Activated T-cell treated with anti-CD3 and anti-CD28 coated beads, Interleukin-2, amount 50 U/mL, for 24 hours (primary cell): ENCODE data around the gene SCN10A.
A peak's percentile ranks its signal among the peaks of the same experiment; 100 is the strongest.

ENCODE experiments used
- DNase-seq: peaks from one replicate; pipeline ENCODE4 v3.0.0-alpha.2; 2020
- H3K27ac Mint-ChIP-seq: 2 replicates; pipeline ENCODE4 v1.8.0; 2020; ENCODE audit warnings: mild to moderate bottlenecking, mixed read lengths
- H3K27me3 Mint-ChIP-seq: 2 replicates; pipeline ENCODE4 v1.8.0; 2020; ENCODE audit warnings: mixed read lengths
- H3K36me3 Mint-ChIP-seq: 2 replicates; pipeline ENCODE4 v1.8.0; 2020; ENCODE audit warnings: low read depth, mixed read lengths
- H3K4me1 Mint-ChIP-seq: 2 replicates; pipeline ENCODE4 v1.8.0; 2020; ENCODE audit warnings: low read depth, mixed read lengths
- H3K4me3 Mint-ChIP-seq: 2 replicates; pipeline ENCODE4 v1.8.0; 2020; ENCODE audit warnings: mild to moderate bottlenecking, moderate library complexity, mixed read lengths
- H3K9me3 Mint-ChIP-seq: 2 replicates; pipeline ENCODE4 v1.8.0; 2020; ENCODE audit warnings: mixed read lengths

The SCN10A gene

DNA sequence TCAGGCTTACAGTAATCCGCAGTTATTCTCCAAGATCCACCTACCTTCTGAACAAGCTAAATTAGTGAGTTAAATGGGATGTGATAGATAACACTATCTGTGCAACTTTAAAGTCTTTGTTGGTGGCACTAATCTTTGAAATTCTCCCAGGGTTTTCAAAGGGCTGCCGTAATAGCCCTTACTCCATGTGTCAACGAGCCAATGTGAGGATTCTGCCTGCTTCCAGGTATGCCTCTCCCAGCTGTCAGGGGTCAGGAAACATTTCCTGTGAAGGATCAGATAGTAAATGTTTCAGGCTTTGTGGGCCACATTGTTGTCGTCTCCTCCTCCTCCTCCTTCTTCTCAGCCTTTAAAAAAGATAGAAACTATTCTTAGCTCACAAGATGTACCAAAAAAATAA, 146.3 kb downstream of the SCN10A start:
- Mint-ChIP-seq H3K4me1 (no peaks in the 10 kb centered on the region), H3K9me3 (no peaks in the 10 kb centered on the region), H3K4me3 (no peak overlapping the region), H3K27me3 (peaks cover 27% of the 10 kb centered on the region), H3K36me3 (no peaks in the 10 kb centered on the region), H3K27ac (no peak overlapping the region)
- DNase-seq: no peak

DNA sequence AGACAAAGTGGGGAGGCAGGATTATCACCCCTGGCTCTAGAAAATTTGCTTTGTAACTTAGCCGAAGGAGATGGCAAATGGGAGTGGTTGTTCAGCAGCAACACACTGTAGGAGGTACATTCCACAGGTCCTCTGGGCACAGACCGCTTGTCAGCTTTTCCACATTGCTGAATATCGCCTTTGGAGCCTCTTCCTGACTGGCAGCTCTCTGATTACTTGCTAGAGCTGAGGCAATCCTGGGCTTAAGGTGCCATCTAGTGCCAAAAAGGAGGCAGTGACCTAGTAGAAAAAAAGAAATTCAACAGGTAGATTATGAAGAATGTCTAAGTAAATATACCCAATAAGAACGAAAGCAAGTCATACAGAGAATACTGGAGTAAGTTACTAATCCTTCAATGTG, 153.5 kb downstream of the SCN10A start:
- DNase-seq: no peak
- peaks cover 14% of the 10 kb centered on the region for H3K9me3 Mint-ChIP-seq
- peaks cover 63% of the 10 kb centered on the region for H3K27me3 Mint-ChIP-seq
- no peak overlapping the region for H3K27ac Mint-ChIP-seq
- no peaks in the 10 kb centered on the region for H3K4me1 Mint-ChIP-seq
- no peak overlapping the region for H3K4me3 Mint-ChIP-seq
- no peaks in the 10 kb centered on the region for H3K36me3 Mint-ChIP-seq

DNA sequence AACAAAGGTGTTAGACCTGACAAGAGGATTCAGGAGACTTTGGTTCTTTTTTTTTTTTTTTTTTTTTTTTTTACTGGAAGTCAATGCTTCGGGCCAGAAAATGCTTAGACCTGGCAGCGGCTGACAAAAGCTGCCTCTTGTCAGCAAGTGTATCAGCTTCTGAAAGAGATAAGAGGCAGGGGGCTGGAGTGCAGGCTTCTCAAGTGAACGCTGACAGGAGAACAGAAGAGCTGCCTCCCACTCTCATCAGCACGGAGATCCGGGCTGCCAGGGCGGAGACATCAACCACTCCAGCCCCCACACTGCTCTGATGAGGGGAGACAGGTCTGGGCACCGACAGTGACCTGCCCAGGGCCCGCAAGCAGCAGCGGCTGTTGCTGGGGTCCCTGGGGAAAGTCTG, 157.2 kb downstream of the SCN10A start:
- peaks cover 73% of the 10 kb centered on the region for H3K27me3 Mint-ChIP-seq

DNA sequence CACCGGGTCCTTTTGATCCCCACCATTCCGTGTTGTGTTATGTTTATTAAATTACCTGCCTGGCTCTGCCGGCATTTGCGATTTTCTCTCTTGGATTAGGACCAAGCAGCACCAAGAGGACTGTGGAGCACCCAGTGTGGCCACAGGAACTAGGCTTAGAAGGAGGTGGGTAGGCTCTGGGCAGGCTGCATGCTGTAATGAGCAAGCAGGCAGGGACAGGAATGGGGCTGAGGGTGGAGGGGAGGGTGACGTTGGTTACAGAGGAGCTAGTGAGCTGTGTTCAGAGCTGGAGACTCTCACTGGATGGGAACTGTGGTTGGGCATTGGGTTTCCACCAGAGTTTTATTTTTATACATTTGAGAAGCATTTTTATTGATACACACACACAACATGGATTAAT, 158.6 kb downstream of the SCN10A start:
- H3K4me3 Mint-ChIP-seq: no peak overlapping the region
- H3K9me3 Mint-ChIP-seq: no peaks in the 10 kb centered on the region
- DNase-seq: no peak
- no peaks in the 10 kb centered on the region for H3K36me3 Mint-ChIP-seq
- peaks cover 71% of the 10 kb centered on the region for H3K27me3 Mint-ChIP-seq
- no peak overlapping the region for H3K27ac Mint-ChIP-seq
- H3K4me1 Mint-ChIP-seq: peaks cover 9% of the 10 kb centered on the region

More for the DNA sequence above, 157.2 kb downstream of the SCN10A start:
- peaks cover 4% of the 10 kb centered on the region for H3K4me1 Mint-ChIP-seq
- H3K4me3 Mint-ChIP-seq: no peak overlapping the region
- DNase-seq: no peak
- no peaks in the 10 kb centered on the region for H3K36me3 Mint-ChIP-seq
- peaks cover 14% of the 10 kb centered on the region for H3K9me3 Mint-ChIP-seq
- H3K27ac Mint-ChIP-seq: no peak overlapping the region

DNA sequence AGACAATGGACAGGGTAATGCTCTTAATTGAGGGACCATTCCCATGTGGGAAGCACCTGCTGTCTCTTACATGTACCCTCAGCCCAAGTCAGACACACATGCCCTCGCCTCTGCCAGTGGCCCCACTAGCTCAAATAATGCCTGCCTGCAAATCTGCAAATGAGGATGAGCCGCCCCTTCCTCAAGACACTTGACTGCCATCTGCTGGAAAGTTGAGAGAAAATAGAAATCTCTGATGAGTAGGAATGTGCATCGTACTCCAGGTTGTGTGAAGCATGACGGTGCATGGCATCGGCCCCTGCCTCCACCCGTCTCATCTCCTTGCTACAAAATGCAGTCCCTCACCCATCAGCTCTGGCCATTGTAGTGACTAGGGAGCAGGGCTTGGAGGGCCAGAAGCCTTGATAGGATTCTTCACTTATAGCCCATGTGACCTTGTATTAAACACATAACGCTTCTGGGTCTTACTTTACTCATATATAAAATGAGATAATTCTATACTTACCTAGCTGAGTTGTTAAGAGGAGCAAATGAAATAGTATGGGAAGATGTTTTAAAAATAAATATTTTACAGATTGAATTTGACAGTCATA, 160.2 kb downstream of the SCN10A start:
- Mint-ChIP-seq H3K27me3 (peaks cover 64% of the 10 kb centered on the region), H3K36me3 (no peaks in the 10 kb centered on the region), H3K9me3 (no peaks in the 10 kb centered on the region), H3K4me3 (no peak overlapping the region), H3K4me1 (peaks cover 12% of the 10 kb centered on the region), H3K27ac (no peak overlapping the region)
- peak; percentile 34 for DNase-seq

DNA sequence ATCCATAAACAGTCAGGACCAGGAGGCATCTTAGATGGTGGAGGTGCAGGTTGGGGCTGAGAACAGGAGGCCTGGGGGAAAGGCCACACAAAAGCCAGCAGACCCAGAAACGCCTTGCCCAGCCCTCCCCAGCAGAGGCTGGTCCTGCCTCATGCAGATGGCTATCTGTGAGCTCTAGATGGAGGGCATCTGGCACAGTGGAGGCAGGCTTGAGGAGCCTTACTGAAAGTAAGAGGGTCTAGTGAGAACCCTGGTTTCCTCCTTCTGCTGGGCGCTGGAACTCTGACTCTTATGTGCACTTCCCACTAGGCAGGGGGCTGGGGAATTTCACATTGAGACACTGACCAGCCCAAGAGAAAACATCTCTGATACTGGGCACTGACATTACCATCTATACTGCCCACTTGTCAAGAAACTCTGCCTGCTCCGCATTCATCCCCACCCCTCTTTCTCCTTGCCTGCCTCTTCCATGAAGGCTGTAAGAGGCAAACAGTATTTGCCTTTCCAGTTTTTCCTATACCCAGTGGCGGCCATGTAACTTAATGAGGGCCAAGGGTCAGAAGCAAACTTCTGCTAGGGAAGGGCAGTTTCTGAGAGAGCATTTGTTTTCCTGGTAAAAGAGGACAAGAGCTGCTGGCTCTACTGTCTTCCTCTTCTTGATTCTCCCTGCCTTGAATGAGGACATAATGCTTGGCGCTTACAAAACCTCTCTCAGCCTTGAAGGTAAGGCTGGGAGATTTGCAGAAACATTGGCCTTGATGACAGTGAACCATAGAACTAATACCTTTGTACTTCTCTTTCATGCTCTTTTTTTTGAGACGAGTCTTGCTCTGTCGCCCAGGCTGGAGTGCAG, 162.1 kb downstream of the SCN10A start:
- Mint-ChIP-seq H3K4me1 (peaks cover 12% of the 10 kb centered on the region), H3K27ac (no peak overlapping the region), H3K4me3 (no peak overlapping the region), H3K36me3 (no peaks in the 10 kb centered on the region), H3K9me3 (no peaks in the 10 kb centered on the region), H3K27me3 (peaks cover 50% of the 10 kb centered on the region)
- peak; percentile 16 for DNase-seq

DNA sequence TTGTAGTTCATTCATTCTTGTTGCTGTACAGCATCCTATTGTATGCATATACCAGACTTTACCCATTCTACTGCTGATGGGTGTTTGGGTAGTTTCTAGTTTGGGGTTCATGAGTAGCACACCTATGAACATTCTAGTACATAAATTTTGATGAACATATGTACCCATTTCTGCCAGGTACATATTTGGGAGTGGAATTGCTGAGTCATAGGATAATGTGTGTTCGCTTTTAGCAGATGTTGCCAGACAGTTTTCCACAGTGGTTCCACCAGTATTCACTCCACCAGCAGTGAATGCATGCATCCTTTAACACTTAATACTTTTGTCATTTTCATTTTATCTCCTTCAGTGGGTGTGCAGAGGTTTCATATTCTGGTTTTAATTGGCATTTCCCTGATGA, 163.1 kb downstream of the SCN10A start:
- Mint-ChIP-seq H3K9me3 (no peaks in the 10 kb centered on the region), H3K27ac (no peak overlapping the region)

DNA sequence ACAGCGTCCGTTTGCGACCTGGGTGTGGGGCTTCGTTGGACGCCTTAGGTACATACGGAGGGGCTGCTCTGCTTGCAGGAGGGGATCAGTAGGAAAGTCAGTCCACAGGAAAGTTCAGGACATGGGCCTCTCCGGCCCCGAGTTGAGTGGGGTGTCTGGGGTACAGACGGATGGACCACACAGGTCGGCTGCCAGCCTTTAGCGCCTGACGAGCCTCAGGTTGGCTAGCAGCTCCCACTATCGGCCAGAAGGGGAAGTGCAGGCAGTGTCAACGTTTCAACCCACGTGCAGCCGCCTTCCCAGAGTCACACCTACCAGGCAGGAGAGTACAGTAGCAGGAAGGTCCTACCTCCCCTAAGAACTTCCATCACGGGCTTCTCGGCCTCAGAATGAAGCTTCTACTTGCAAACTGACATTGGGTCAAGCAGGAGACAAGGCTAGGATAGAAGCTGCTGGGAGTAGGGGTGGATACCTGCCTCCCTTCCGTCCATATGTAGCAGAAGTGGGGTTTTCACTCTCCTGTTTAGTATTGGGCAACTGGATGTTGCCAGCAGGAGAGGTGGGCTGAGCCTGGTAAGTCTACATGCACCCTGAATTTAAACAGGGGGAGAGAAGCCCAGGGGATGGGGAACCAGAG, 164.7 kb downstream of the SCN10A start:
- Mint-ChIP-seq H3K4me3 (peak overlapping the region; percentile 39), H3K4me1 (peaks cover 16% of the 10 kb centered on the region), H3K36me3 (no peaks in the 10 kb centered on the region), H3K9me3 (no peaks in the 10 kb centered on the region), H3K27me3 (peaks cover 26% of the 10 kb centered on the region), H3K27ac (no peak overlapping the region)
- DNase-seq: peak; percentile 82

More for the DNA sequence above, 163.1 kb downstream of the SCN10A start:
- DNase-seq: no peak
- no peak overlapping the region for H3K4me3 Mint-ChIP-seq
- peaks cover 42% of the 10 kb centered on the region for H3K27me3 Mint-ChIP-seq
- H3K4me1 Mint-ChIP-seq: peaks cover 16% of the 10 kb centered on the region
- H3K36me3 Mint-ChIP-seq: no peaks in the 10 kb centered on the region

DNA sequence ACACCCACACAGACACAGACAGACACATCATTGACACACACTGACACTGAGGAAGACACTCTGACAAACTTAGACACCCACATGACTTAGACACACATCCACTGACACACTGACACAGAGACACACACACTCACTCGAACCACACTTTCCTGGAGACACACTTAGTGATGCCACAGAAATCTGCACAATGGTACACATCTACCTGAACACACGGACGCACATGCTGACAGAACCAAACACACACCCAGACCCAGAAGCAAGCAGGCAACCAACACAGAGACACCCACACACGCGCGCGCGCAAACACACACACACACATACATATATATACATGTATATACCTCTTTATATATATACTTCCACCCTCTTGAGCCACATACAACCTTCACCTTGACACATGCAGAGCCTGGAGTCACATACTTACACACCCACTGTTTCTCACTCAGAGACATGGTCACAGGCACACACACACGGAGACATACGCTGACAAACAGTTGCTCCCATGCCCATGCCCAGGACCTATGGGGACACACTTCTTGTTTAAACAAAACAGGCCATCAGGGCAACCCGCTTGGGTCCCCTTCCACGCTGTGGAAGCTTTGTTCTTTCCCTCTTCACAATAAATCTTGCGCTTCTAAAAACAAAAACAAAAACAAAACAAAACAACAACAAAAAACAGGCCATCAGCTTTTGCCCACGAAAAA, 165.6 kb downstream of the SCN10A start:
- Mint-ChIP-seq H3K27me3 (peaks cover 18% of the 10 kb centered on the region), H3K9me3 (no peaks in the 10 kb centered on the region), H3K36me3 (no peaks in the 10 kb centered on the region), H3K27ac (no peak overlapping the region), H3K4me3 (no peak overlapping the region), H3K4me1 (peaks cover 12% of the 10 kb centered on the region)
- DNase-seq: peak; percentile 48

DNA sequence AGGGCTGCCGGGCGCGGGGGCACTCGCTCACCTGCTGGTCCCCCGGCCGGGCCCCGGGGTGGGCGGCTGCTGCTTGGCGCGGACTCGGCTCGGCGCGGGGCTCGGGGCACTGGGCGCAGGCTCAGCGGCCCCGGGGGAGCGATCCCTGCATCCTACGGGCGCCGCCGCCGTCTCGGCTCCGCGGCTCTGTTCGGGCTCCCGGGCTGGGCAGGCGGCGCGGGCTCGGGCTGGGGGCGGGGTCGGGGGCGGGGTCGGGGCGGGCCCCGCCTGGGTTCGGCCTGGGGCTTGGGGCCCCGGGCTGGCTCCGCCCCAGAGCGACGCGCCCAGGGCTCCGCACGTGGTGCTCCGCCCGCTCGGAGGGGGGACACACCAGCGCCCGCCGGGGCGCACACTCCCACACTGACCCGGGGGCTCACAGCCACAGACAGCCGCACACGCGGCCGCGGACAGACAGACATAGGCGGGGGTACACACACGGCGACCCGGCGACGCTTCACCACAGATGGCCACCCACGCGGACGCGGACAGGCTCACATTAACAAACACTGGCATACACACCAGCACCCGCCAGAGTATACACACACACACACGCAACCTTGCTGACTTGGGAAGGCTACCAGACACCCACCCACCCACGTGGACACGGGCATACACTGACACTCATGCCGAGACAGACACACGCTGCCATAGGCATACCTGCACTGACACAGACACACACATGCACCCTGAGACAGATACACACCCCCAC, 166.3 kb downstream of the SCN10A start, which contains the start of gene SCN5A:
TSS of gene SCN5A (minus strand) at position 188 of the 748 bp plus-strand sequence. CDS start 16,380 bp downstream, outside the sequence.
- no peaks in the 10 kb centered on the region for H3K9me3 Mint-ChIP-seq
- H3K4me1 Mint-ChIP-seq: peaks cover 12% of the 10 kb centered on the region
- DNase-seq: peak; percentile 78
- H3K36me3 Mint-ChIP-seq: no peaks in the 10 kb centered on the region
- peaks cover 16% of the 10 kb centered on the region for H3K27me3 Mint-ChIP-seq
- H3K27ac Mint-ChIP-seq: no peak within 1 kb of the TSS
- H3K4me3 Mint-ChIP-seq: peak within 1 kb of the TSS; percentile 63

DNA sequence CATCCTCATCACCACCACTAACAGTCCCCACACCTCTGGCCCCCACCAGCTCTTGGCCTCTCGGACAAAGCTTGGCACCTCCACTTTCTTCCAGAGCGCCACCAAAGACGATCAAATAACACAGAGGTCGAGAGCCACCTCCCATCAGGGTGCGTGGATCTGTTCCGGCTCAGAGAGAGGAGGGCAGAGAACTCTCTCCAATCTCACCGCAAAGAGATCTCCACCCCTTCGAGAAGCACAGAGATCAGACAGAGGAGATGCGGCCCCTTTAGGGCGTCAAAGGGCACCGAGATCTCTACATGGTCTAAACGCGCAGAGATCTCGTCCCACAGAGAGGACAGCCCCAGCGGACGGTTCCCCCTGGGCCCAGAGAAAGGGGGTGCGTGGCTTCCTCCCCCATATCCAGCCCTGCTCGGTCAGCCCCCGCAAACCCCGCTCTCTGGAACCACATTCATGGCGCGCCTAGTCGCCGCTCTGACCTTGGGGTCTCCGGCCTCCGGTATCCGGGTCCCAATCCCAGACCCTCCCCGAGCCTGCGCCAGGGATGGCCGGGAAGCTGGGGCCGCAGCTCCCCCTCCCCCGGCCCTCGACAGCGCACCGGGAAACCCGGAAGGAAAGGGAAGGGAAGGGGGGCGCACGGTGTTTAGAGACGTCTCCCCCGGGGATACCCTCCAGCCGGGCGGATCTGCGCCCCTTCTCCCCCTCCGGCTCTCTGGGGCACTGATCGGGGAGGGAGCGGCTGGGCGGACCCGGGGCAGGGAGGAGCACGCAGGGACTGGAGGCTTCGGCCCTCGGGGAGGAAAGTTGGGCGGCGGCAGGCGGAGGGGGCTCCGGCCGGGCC, 167.1 kb downstream of the SCN10A start:
- Mint-ChIP-seq H3K36me3 (no peaks in the 10 kb centered on the region), H3K27ac (no peak overlapping the region), H3K27me3 (peaks cover 23% of the 10 kb centered on the region), H3K4me1 (peaks cover 12% of the 10 kb centered on the region), H3K4me3 (peak overlapping the region; percentile 63), H3K9me3 (no peaks in the 10 kb centered on the region)
- peak; percentile 36 for DNase-seq

DNA sequence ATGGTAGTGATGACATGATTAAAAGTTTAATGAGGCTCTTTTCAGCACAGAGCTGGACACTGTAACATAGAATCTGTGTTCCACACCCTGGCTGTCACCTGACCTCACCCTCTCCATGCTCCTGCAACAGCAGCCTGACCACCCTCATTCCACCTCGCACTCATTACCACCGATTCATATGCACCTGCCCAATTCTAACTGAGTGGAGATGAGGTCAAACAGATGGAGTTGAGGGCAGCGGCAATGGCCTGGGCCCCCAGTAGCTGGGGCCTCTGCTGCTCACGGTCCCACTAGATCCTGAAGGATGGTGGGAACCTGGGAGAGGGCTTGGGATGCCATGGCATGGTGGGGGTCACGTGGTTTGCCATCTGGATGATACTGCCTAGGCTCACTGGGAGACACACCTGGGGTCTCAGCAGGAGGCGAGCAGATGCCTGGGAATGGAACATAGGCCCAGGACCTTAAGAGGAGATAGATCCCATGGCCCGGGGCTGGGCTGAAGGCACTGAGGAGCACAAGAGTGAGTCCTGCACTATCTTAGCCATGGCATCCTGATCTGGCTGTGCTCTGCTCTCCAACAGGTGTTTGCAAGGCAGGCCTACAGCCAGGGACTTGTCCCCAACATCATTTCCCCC, 167.9 kb downstream of the SCN10A start:
- Mint-ChIP-seq H3K36me3 (no peaks in the 10 kb centered on the region), H3K27me3 (peaks cover 18% of the 10 kb centered on the region), H3K9me3 (no peaks in the 10 kb centered on the region), H3K4me3 (peak overlapping the region; percentile 63), H3K27ac (no peak overlapping the region), H3K4me1 (peaks cover 8% of the 10 kb centered on the region)
- DNase-seq: no peak
